GM19043 (cell line): Measurements from ENCODE around the gene RASSF7.
"Not testable (repeated sequence)": the region's sequence is repeated elsewhere in the genome, so short reads cannot be mapped to it uniquely, and the experiment has no call there.

Experiments used
- ATAC-seq: cut with Tn5 transposase; IDR thresholded peaks from one replicate; pipeline ENCODE4 v1.9.1; 2021; ENCODE audit warnings: low read depth; ENCODE audit not compliant: unreplicated experiment

The RASSF7 gene

GRCh38 chr11:565921-566509 is 5.2 kb downstream of the RASSF7 start:
- no peak for ATAC-seq

DNA sequence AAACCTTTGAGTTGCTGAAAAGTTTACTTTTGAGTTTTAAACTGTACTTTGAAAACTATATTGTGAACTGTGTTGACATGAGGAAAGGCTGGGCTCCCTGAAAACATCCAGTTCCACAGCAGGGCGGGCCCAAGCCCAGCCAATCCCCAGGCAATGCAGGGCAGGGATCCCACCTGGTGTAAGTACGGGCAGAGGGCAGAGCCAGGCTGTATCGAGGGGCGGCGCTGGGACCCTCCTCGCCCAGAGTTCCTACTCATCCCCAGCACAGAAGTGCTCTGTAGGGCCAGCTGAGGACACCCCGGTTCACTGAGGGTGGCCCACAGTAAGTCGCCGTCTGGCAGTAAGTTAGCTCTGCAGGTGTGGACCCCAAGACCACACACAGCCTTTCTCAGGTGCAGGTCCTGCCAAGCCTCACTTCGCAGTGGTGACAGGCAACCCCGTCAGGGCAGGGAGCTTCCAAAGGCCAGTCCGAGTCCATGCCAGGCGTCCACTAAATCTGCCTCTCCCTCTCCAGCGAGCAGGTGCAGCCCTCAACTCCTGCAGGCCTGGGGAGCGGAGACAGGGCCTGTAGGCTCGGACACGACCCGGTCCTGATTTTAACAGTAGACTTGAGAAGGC is 6.3 kb downstream of the RASSF7 start:
- no peak for ATAC-seq

DNA sequence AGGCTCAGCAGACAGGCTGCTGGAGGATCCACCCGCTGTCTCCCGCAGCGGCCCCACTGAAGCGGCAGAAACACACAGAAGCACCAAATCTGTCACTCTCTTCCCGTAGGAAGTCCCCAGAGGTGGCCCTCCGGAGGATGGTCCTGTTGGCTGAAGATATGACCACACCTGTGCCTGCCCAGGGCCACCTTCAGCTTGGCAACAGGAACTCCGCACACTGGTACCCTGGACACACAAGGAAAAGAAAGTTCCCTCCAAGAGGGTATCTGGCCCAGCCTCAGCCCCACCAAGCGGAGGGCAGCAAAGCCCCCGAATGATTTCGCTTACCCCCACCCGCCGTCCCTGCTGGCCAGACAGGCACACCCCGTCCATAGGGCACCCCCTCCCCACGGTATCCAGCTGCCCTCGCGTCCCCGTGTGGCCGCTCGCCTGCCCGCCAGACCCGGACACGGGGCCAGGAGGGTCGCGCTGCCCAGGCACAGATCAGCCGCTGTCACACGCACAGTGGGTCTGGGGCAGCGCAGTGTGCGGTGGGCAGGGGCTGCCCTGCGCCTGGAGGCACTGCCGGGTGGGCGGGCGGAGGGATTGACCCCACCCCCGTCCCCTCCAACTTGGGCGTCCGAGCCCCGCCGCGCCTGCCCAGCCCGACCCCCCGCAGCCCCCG is 7.0 kb downstream of the RASSF7 start:
- ATAC-seq: no peak

GRCh38 chr11:568306-569157 is 7.8 kb downstream of the RASSF7 start:
- peak; percentile 78 for ATAC-seq

DNA sequence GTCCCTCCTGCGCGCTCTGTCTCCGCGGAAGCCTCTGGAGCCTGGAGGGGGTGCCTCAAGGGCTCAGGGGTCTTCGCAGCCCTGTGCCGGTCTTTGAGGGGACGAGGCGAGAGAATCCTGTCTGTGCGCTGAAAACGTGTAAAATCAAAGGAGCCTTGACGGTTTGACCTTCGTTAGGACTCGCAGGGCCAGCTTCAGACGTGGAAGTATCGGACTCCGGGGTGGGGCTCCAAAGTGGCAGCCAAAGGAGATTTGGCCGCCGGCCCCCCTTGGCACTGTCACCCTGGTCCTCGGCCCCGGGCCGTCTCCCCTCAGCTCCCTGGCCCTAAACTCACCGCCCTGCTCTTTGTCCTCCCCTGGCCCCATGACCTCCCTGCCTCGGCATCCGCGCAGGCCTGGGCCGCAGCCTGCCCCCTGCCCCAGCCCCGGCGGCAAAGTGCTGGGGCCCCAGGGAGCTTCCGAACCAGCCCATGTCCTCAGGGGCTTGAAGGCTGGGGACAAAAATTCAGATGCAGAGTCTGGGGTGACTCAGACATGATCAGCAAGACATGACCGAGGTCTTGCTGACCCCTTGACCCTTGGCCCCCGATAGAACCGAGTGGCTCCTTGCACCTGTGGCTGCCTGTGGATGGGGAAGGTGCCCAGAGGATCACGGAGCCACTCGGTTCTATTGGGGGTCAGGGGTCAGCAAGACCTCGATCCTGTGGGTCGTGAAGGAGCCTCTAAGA is 8.6 kb downstream of the RASSF7 start:
- ATAC-seq: no peak

DNA sequence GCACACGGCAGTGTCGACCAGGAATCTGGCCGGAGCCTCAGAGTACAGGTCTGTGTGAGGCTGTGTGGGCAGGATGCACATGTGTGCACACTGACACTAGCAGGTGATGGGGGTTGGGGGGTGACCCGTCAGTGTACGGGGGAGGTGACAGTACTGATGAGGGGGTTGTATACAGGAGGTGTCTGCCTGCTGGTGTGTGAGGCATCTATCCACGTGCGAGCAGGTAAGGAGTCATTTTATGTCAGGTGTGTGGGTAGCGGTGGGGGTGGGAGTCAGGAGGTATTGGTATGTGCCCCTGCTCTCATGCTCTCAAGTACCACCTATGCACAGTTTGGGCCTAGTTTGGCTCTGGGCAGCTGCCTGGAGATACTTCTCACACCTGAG is 11.0 kb downstream of the RASSF7 start:
- ATAC-seq: no peak

DNA sequence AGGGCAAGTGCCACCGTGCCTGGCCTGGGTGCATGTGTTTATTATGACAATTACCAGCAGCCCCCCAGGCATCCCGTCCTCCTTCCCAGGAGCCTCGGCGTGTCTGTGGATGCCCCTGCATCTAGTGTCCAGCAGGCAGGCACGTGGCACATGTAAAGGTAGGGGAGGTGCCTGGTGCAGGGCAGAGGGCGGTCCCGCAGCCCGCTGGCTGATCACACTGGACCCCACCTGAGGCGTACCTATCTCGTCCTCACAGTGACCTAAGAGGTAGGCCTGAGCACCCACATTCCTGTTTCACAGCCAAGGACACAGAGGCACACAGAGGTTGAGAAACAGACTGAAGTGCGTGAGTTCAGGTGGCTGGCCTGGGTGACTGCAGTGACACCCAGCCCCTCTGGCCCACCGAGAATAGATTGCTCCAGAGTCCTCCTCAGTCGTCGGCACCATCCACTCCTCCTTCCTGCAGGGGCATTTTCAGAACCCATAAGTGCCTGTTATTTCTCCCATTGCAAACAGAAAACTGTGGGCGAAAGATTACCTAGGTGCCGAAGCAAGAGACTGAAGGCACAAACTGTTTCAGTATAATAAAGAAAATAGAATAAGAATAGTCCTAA is 12.5 kb downstream of the RASSF7 start:
- no peak for ATAC-seq

DNA sequence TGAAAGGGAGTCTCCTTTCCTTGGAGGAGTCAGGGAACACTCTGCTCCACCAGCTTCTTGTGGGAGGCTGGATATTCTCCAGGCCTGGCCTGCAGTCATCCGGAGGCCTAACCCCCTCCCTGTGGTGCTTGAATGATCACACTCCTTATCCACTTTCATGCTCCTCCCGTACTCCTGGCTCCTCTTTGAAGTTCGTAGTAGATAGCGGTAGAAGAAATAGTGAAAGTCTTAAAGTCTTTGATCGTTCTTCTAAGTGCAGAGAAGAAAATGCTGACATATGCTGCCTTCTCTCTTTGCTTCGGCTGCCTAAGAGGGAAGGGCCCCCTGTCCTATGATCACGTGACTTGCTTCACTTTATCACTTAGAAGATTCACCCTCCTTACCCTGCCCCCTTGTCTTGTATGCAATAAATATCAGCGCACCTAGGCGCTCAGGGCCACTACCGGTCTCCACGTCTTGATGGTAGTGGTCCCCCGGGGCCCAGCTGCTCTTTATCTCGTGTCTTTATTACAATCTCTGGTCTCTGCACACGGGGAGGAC is 13.3 kb downstream of the RASSF7 start:
- not testable (repeated sequence) for ATAC-seq

- no peak for ATAC-seq
Measured at GRCh38 chr11:574632-575312, 14.0 kb downstream of the RASSF7 start.

DNA sequence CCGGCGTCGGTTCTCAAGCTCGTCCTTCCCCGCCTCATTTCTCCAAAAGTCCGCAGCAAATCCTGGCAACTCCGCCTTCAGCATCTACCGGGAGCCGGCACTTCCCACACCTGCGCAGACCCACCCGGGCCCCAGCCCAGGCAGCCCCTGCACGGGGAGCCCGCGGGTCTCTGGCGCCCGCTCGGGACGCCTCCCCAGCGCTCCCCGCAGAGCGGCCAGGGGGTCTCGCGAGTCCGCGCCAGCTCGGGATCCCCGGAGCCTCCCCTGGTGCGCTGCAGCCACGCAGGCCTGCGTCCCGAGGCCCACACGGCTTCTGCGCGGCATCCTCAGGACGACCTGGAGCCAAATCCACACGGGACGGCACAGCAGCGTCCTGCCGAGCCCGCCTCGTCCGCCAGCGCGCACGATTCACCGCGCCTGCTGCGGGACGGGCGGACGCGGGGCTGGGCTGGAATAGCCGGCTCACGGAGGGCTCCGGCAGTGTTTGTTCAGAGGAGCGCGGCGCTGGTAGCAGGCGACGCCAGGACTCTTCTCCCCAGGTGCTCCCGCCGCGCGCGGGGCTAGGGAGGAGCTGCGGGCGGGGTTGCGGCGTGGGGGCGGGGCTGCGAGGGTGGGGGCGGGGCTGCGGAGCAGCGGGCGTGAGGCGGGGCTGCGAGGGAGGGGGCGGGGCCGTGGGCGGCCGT is 14.7 kb downstream of the RASSF7 start:
- ATAC-seq: peak; percentile 27

- peak; percentile 77 for ATAC-seq
Measured at GRCh38 chr11:575996-576768, 15.4 kb downstream of the RASSF7 start, which contains the start of gene PHRF1. Gene PHRF1, plus strand, starts transcription at chr11:576470. Its CDS starts 5,043 bp downstream, at chr11:581513.

GRCh38 chr11:576811-577610 is 16.2 kb downstream of the RASSF7 start:
- no peak for ATAC-seq

DNA sequence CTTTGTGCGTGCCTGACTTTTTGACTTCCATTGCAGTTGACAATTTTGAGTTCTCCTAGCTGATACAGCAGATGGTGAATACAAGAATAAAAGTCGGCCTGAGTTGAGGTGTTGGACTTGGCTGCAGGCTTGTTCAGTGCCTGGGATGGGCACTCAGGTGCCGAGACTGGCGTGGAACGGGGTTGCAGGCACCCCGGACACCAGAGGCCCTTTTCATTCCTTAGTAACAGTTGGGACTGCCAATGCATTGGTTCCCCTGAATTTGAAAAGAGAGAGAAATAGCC is 16.8 kb downstream of the RASSF7 start:
- ATAC-seq: no peak

- no peak for ATAC-seq
Measured at GRCh38 chr11:578276-579035, 17.7 kb downstream of the RASSF7 start.

- ATAC-seq: no peak
Measured at GRCh38 chr11:579830-580601, 19.2 kb downstream of the RASSF7 start.

- ATAC-seq: no peak
Measured at GRCh38 chr11:581342-581741, 20.6 kb downstream of the RASSF7 start.
